Smooth muscle cell (in vitro differentiated cells): ENCODE results near the gene ESR2. TPM values are rescaled to one million over a fixed set of nuclear protein-coding genes. Genes with fewer than 3 reads are reported as not detected.

Experiments
- DNase-seq: peaks from one replicate; lab custom pipeline; 2025; ENCODE audit not compliant: unreplicated experiment; lab: John Stamatoyannopoulos, UW
- H2AFZ ChIP-seq: fragments of 200-600 bp; sonication (generic); 2 replicates; pipeline ENCODE4 v1.6.0; 2016; ENCODE audit warnings: antibody characterized with exemption, low read depth, mild to moderate bottlenecking
- H3F3A ChIP-seq: fragments of 200-600 bp; sonication (generic); 2 replicates; pipeline ENCODE4 v1.6.0; 2017; ENCODE audit warnings: antibody characterized with exemption, low read depth
- H3K27ac ChIP-seq: fragments of 200-600 bp; sonication (generic); 2 replicates; pipeline ENCODE4 v1.5.1; 2016; ENCODE audit warnings: low read depth, mild to moderate bottlenecking
- H3K27me3 ChIP-seq: fragments of 200-600 bp; sonication (generic); 2 replicates; pipeline ENCODE4 v1.6.1; 2016; ENCODE audit warnings: low read depth, mild to moderate bottlenecking
- H3K36me3 ChIP-seq: fragments of 200-600 bp; sonication (generic); 2 replicates; pipeline ENCODE4 v1.5.1; 2016; ENCODE audit warnings: low read depth
- H3K4me1 ChIP-seq: fragments of 200-600 bp; sonication (generic); 2 replicates; pipeline ENCODE4 v1.5.1; 2016; ENCODE audit warnings: low read depth
- H3K4me2 ChIP-seq: fragments of 200-600 bp; sonication (generic); 2 replicates; pipeline ENCODE4 v1.6.0; 2016; ENCODE audit warnings: mild to moderate bottlenecking
- H3K4me3 ChIP-seq: fragments of 200-600 bp; sonication (generic); 2 replicates; pipeline ENCODE4 v1.5.1; 2016; ENCODE audit warnings: mild to moderate bottlenecking
- H3K79me2 ChIP-seq: fragments of 200-600 bp; sonication (generic); 2 replicates; pipeline ENCODE4 v1.6.0; 2016; ENCODE audit warnings: low read depth, mild to moderate bottlenecking
- H3K9ac ChIP-seq: fragments of 200-600 bp; sonication (generic); 2 replicates; pipeline ENCODE4 v1.6.0; 2016; ENCODE audit warnings: low read depth
- H3K9me3 ChIP-seq: fragments of 200-600 bp; sonication (generic); replicated peaks from 2 replicates; pipeline ENCODE4 v1.5.1; 2016; ENCODE audit warnings: low read depth
- H4K20me1 ChIP-seq: fragments of 200-600 bp; sonication (generic); 2 replicates; pipeline ENCODE4 v1.6.0; 2016; ENCODE audit warnings: low read depth
- CTCF ChIP-seq: fragments of 200-600 bp; sonication (generic); IDR thresholded peaks from 2 replicates; pipeline ENCODE4 v1.5.1; 2017; ENCODE audit warnings: borderline replicate concordance, mild to moderate bottlenecking, antibody characterized with exemption; ENCODE audit not compliant: insufficient read depth, poor library complexity, severe bottlenecking
- WGBS: methylation state at CpG from one replicate; pipeline ENCODE4 v1.1.7; 2016; ENCODE audit warnings: low lambda C conversion rate; 5-methylcytosine and 5-hydroxymethylcytosine counted together
- polyA plus RNA-seq: library from polyadenylated mRNA; unstranded; fragments of >200 nt; fragmentation: Nextera tagmentation; extraction: Ambion mirVana; gene quantifications from 2 replicates; pipeline ENCODE4 v1.2.1, GENCODE V29; 2016
- total RNA-seq: library from RNA; depleted of rRNA; stranded (reverse); fragments of >200 nt; gene quantifications from 2 replicates; pipeline ENCODE4 v1.2.3, GENCODE V29; 2014

ESR2 gene
- total and polyA plus RNA-seq, 2 experiments from 2014 or later: not detected

DNA sequence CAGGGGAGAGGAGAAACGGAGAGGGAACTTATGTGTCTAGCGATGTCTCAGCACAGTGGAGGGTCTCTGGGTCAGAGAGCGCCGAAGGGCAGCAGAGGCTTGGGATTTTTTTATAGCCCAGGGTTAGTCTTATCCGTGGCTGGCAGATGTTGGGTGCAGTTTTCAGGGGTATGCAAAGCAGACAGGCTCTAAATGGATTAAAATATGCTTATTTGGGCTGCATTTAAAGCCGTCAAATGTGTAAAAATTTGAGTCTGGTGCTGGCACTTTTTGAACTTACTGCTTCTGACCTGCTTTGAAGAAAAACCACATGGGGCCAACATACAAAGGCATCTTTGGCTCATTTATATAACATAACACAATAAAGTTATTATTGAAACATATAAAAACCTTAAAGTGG lies 178.8 kb downstream of the ESR2 start:
- Histone ChIP-seq H3K27ac (no peak overlapping the region), H3K9ac (no peak overlapping the region), H3K4me3 (no peak overlapping the region), H3K4me1 (no peaks in the 10 kb centered on the region), H4K20me1 (no peaks in the 10 kb centered on the region), H3K79me2 (no peaks in the 10 kb centered on the region), H3K9me3 (no peaks in the 10 kb centered on the region), H2AFZ (no peak overlapping the region), H3K36me3 (no peaks in the 10 kb centered on the region), H3K4me2 (no peak overlapping the region), H3F3A (peaks cover 9% of the 10 kb centered on the region), H3K27me3 (no peaks in the 10 kb centered on the region)
- WGBS: 43% methylated on average over 6 of the region's 6 CpGs
- TF ChIP-seq CTCF: no peak
- DNase-seq: no peak

DNA sequence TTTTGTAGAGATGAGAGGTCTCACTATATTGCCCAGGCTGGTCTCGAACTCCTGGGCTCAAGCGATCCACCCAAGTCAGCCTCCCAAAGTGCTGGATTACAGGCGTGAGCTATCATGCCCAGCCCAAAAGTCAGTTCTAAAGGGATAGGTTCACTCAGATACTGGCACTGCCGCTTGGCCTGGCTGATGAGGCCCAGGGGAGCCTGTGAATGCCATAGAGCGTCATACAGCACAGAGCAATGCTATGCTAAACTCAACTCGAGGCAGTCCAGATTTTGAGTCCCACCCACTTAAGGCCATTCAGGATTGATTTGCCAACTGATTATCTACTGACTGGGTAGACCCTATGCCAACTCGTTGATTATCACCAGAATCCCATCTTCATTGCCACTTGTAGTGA lies 179.4 kb downstream of the ESR2 start:
- H3K36me3 ChIP-seq: no peaks in the 10 kb centered on the region
- peaks cover 9% of the 10 kb centered on the region for H3F3A ChIP-seq
- H3K9ac ChIP-seq: no peak overlapping the region
- peak overlapping the region; percentile 44 for H3K27ac ChIP-seq
- no peaks in the 10 kb centered on the region for H3K4me1 ChIP-seq
- H3K9me3 ChIP-seq: no peaks in the 10 kb centered on the region
- H3K4me3 ChIP-seq: no peak overlapping the region
- DNase-seq: no peak
- no peaks in the 10 kb centered on the region for H3K79me2 ChIP-seq
- H2AFZ ChIP-seq: no peak overlapping the region
- H4K20me1 ChIP-seq: no peaks in the 10 kb centered on the region
- TF ChIP-seq CTCF: no peak
- H3K27me3 ChIP-seq: no peaks in the 10 kb centered on the region
- 83% methylated on average over 7 of the region's 7 CpGs for WGBS
- H3K4me2 ChIP-seq: no peak overlapping the region

GRCh38 chr14:64114166-64114565 lies 180.0 kb downstream of the ESR2 start:
- Histone ChIP-seq H3K4me2 (peak overlapping the region; percentile 52), H3K4me3 (no peak overlapping the region), H3K9me3 (no peaks in the 10 kb centered on the region), H3F3A (peaks cover 9% of the 10 kb centered on the region), H4K20me1 (no peaks in the 10 kb centered on the region), H3K9ac (no peak overlapping the region), H2AFZ (no peak overlapping the region), H3K36me3 (no peaks in the 10 kb centered on the region), H3K27me3 (no peaks in the 10 kb centered on the region), H3K79me2 (no peaks in the 10 kb centered on the region), H3K27ac (peak overlapping the region; percentile 44), H3K4me1 (no peaks in the 10 kb centered on the region)
- DNase-seq: peak; percentile 31
- no peak for TF ChIP-seq CTCF
- WGBS: 13% methylated on average over 9 of the region's 9 CpGs

GRCh38 chr14:64112867-64113678 lies 181.1 kb downstream of the ESR2 start:
- H3K79me2 ChIP-seq: no peaks in the 10 kb centered on the region
- no peak overlapping the region for H3K4me3 ChIP-seq
- no peaks in the 10 kb centered on the region for H3K27me3 ChIP-seq
- 89% methylated on average over 17 of the region's 17 CpGs for WGBS
- peak overlapping the region; percentile 20 for H3K27ac ChIP-seq
- no peaks in the 10 kb centered on the region for H3K4me1 ChIP-seq
- no peaks in the 10 kb centered on the region for H4K20me1 ChIP-seq
- no peak for DNase-seq
- H3K9me3 ChIP-seq: no peaks in the 10 kb centered on the region
- no peak overlapping the region for H2AFZ ChIP-seq
- peaks cover 9% of the 10 kb centered on the region for H3F3A ChIP-seq
- H3K36me3 ChIP-seq: no peaks in the 10 kb centered on the region
- H3K4me2 ChIP-seq: peak overlapping the region; percentile 52
- H3K9ac ChIP-seq: no peak overlapping the region
- TF ChIP-seq CTCF: no peak
